ENCODE measurements around the gene ZC3H12A.
"Not testable (repeated sequence)": the region's sequence is repeated elsewhere in the genome, so short reads cannot be mapped to it uniquely, and the experiment has no call there.

ZC3H12A gene

GRCh38 chr1:37502791-37503190 lies 28.4 kb downstream of the ZC3H12A start:
- DNase-seq: not testable (repeated sequence)

GRCh38 chr1:37506740-37507139 lies 32.4 kb downstream of the ZC3H12A start:
- DNase-seq: no peak

- peak; percentile 23 for DNase-seq
Measured at GRCh38 chr1:37509181-37509580, 34.8 kb downstream of the ZC3H12A start.

GRCh38 chr1:37513795-37514349 lies 39.5 kb downstream of the ZC3H12A start:
- DNase-seq: no peak

GRCh38 chr1:37514350-37515184 lies 40.2 kb downstream of the ZC3H12A start, which contains the start of gene MEAF6:
MEAF6 (minus strand) TSS chr1:37514766; CDS start chr1:37514746, 20 bp downstream.
- peak; percentile 83 for DNase-seq

DNA sequence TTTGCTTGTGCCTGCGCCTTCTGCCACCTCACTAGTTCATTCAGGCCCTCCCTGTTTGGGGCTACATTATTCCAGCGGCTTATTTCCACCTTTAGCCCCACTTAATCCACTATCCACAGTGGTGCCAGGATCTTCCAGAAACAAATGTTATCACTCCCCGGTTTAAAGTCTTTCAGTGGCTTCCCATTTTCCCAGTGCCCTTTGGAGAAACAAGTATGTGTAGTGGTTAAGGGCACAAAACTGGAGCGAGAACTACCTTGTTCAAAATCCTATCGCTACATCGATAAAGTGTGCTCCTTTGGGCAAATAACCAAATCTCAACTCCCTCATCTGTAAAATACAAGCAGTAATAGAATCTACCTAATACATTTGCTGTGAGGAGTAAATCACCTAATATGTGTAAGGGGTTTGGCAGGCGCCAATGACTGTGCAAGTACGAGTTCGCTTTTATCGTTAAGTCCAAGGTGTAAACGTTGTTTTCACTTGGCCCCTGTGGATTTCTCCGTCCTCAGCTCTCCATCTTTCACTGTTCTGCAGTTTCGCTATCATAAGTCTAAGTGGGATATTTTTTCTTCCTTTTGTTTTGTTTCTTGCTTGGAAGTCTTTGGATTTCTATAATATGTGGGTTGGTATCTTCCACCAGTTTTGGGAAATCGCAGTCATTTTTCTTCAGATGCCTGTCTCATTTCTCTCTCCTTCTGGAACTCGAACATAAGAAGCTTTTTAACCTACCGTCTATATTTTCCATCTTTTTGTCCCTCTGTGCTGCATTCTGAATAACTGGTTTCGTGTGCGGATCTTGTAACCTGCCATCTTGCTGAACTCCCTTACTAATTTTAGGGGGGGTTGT lies 41.0 kb downstream of the ZC3H12A start:
- no peak for DNase-seq

DNA sequence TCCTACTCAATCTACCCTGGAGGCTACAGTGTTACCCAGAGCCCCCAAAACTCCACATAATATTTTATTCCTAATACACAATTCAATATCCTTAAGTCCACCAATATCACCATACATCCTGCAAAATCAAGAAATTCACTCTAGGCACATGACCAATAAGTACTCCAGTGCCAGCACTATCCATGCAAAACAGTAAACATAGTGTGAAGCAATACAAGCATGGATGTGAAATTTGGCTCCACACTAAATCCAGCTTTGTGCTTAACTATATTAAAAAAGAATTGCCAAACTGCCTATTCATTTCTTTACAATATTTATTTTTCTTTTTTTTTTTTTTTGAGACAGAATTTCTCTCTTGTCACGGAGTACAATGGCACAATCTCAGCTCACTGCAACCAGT lies 43.2 kb downstream of the ZC3H12A start:
- no peak for DNase-seq

GRCh38 chr1:37518241-37518640 lies 43.9 kb downstream of the ZC3H12A start:
- DNase-seq: not testable (repeated sequence)

- DNase-seq: not testable (repeated sequence)
Measured at GRCh38 chr1:37518929-37519328, 44.5 kb downstream of the ZC3H12A start.

DNA sequence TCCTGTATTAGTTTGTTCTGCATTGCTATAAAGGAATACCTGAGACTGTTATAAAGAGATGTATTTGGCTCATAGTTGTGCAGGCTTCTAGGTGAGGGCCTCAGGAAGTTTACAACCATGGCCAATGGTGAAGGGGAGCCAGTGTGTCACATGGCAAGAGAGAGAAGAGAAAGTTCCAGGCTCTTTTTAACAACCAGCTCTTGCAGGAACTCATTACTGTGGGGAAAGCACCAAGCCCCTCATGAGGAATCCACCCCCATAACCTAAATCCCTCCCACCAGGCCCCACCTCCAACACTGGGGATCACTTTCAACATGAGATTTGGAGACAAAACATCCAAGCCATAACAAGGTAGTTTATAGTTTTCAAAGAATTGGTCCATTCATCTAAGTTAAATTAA lies 45.2 kb downstream of the ZC3H12A start:
- no peak for DNase-seq

- DNase-seq: not testable (repeated sequence)
Measured at GRCh38 chr1:37529888-37530287, 55.5 kb downstream of the ZC3H12A start.

DNA sequence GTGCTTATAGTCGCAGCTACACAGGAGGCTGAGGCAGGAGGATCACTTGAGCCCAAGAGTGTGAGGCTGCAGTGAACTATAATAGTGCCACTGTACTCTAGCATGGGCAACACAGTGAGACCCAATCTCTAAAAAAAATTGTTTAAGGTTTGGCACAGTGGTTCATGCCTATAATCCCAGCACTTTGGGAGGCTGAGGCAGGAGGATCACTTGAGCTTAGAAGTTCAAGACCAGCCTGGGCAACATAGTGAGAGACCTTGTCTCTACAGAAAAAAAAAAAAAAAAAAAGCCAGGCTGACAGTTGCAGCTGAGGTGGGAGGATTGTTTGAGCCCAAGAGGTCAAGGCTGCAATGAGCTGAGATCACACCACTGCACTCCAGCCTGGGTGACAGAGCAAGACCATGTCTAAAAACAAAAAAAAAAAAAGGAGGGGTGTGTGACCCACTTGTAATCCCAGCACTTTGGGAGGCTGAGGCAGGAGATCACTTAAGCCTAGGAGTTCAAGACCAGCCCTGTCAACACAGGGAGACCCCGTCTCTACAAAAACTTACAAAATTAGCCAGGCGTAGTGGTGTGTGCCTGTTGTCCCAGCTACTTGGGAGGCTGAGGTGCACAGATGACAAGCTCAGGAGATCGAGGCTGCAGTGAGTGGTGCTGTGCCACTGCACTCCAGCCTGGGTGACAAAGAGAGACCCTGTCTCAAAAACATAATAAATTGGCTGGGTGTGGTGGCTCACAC lies 58.2 kb downstream of the ZC3H12A start:
- not testable (repeated sequence) for DNase-seq

DNA sequence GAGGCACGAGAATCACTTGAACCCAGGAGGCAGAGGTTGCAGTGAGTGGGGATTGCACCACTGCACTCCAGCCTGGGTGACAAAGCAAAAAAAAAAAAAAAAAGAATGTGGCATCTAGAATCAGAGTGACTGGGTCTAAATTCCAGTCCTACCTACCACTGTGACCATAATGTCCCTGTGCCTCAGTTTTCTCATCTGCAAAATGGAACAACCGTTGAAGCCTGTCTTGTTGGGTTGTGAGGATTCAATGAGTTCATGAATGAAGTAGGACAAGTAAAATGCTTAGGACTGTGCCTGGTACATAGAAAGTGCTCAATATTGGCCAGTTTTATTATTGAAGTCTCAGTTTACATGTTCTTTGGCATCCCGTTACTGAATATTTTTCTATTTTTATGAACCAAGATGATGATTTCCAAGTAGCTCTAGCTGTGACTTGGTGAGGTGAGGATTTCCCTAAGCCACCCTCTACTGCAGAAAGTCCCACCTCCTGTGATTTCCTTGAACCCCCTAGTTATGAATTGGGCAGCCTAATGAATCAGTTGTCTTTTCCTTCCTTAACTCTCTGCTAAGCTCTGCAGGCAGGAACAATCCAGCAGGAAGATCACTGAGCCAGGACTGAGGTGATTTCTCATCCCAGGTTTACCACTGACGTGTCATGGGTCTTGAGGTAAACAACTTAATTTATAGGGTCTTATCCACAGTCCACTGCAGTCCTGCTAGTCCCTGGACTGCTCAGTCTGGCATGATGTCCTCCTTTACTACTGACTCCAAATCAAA lies 59.1 kb downstream of the ZC3H12A start:
- no peak for DNase-seq
